SK-N-SH (cell line): ENCODE data around the gene MORN3. TPM values are rescaled to one million over a fixed set of nuclear protein-coding genes. Genes with fewer than 3 reads are reported as not detected.

Source experiments
- CTCF ChIA-PET: fragments of 300-600, 350-600 bp; formaldehyde crosslinking; extraction: SDS; loops from one replicate; lab custom pipeline; 2021; lab: Yijun Ruan, JAX
- POLR2A ChIA-PET: fragments of 350-600 bp; sonication (Branson Sonifier 250); formaldehyde crosslinking; extraction: SDS; loops from one replicate; lab custom pipeline; 2020; ENCODE audit warnings: antibody characterized with exemption, inconsistent platforms; lab: Yijun Ruan, JAX
- DNase-seq: peaks from one replicate; pipeline ENCODE4 v3.0.0; 2012
- H2AFZ ChIP-seq: fragments of 200-600 bp; sonication (generic); 2 replicates; pipeline ENCODE4 v1.8.1; 2016; ENCODE audit warnings: antibody characterized with exemption, mild to moderate bottlenecking, low read depth
- H3F3A ChIP-seq: fragments of 200-600 bp; sonication (generic); replicated peaks from 2 replicates; pipeline ENCODE3; 2016; ENCODE audit warnings: antibody characterized with exemption, mild to moderate bottlenecking; ENCODE audit not compliant: insufficient read depth
- H3K27ac ChIP-seq, 2 experiments: fragments of 200-500 bp in 1 of 2; fragments of 200-600 bp in 1 of 2; sonication (Bioruptor generic) in 1 of 2; sonication (generic), shearing (Covaris generic) in 1 of 2; 2 replicates each; pipeline versions ENCODE4 v1.5.1 to v1.6.1; 2014 to 2016; ENCODE audit warnings: low read depth in 2 of 2, inconsistent platforms in 1 of 2, low read length in 1 of 2, mild to moderate bottlenecking in 1 of 2, mixed read lengths in 1 of 2
- H3K27me3 ChIP-seq: fragments of 200-600 bp; sonication (generic), shearing (Covaris generic); 2 replicates; pipeline ENCODE4 v1.6.1; 2016; ENCODE audit warnings: mixed run types; ENCODE audit not compliant: insufficient read depth
- H3K36me3 ChIP-seq, 2 experiments: fragments of 200-500 bp in 1 of 2; fragments of 200-600 bp in 1 of 2; sonication (Bioruptor generic) in 1 of 2; sonication (generic) in 1 of 2; replicated peaks in 1 of 2; 2 replicates each; pipeline versions ENCODE3 to v1.5.1; 2014 to 2016; ENCODE audit warnings: low read length in 1 of 2, mild to moderate bottlenecking in 1 of 2; ENCODE audit not compliant: insufficient read depth in 2 of 2, control insufficient read depth in 1 of 2
- H3K4me1 ChIP-seq, 2 experiments: fragments of 200-500 bp in 1 of 2; fragments of 200-600 bp in 1 of 2; sonication (Bioruptor generic) in 1 of 2; sonication (generic), shearing (Covaris generic) in 1 of 2; 2 replicates each; pipeline versions ENCODE4 v1.5.1 to v1.6.1; 2014 to 2016; ENCODE audit warnings: low read depth in 1 of 2, low read length in 1 of 2, mixed run types in 1 of 2; ENCODE audit not compliant: insufficient read depth in 2 of 2, control insufficient read depth in 1 of 2
- H3K4me2 ChIP-seq: fragments of 200-600 bp; sonication (generic), shearing (Covaris generic); 2 replicates; pipeline ENCODE4 v1.6.1; 2017; ENCODE audit warnings: mixed run types
- H3K4me3 ChIP-seq, 2 experiments: fragments of 200-500 bp in 1 of 2; fragments of 200-600 bp in 1 of 2; sonication (Bioruptor generic) in 1 of 2; sonication (generic), shearing (Covaris generic) in 1 of 2; 2 replicates each; pipeline versions ENCODE4 v1.5.1 to v1.8.1; 2014 to 2016; ENCODE audit warnings: low read depth in 2 of 2, inconsistent platforms in 1 of 2, low read length in 1 of 2, mild to moderate bottlenecking in 1 of 2, mixed read lengths in 1 of 2, moderate library complexity in 1 of 2
- H3K79me2 ChIP-seq: fragments of 200-600 bp; sonication (generic); 2 replicates; pipeline ENCODE4 v1.8.1; 2017; ENCODE audit warnings: mild to moderate bottlenecking; ENCODE audit not compliant: insufficient read depth
- H3K9ac ChIP-seq: fragments of 200-600 bp; sonication (generic); 2 replicates; pipeline ENCODE4 v1.6.1; 2017; ENCODE audit warnings: mixed run types
- H3K9me2 ChIP-seq: fragments of 200-600 bp; sonication (generic); 2 replicates; pipeline ENCODE4 v1.6.1; 2017; ENCODE audit warnings: mixed run types
- H3K9me3 ChIP-seq: fragments of 200-600 bp; sonication (generic); 2 replicates; pipeline ENCODE4 v1.6.1; 2017; ENCODE audit warnings: mixed run types, mild to moderate bottlenecking, moderate library complexity
- H4K20me1 ChIP-seq: fragments of 200-600 bp; sonication (generic); 2 replicates; pipeline ENCODE4 v1.6.1; 2017; ENCODE audit warnings: mild to moderate bottlenecking, mixed run types; ENCODE audit not compliant: insufficient read depth
- CTCF ChIP-seq: fragments of 200-600 bp; sonication (generic); IDR thresholded peaks from 2 replicates; pipeline ENCODE4 v1.6.1; 2017; ENCODE audit warnings: antibody characterized with exemption, mild to moderate bottlenecking, moderate library complexity
- GABPA ChIP-seq: IDR thresholded peaks from 2 replicates; pipeline ENCODE4 v1.4.0; 2012; ENCODE audit warnings: low read depth, mild to moderate bottlenecking
- JUND ChIP-seq: IDR thresholded peaks from 2 replicates; pipeline ENCODE4 v1.4.0; 2012
- MXI1 ChIP-seq: IDR thresholded peaks from 2 replicates; pipeline ENCODE4 v1.6.1; 2012; ENCODE audit warnings: mild to moderate bottlenecking, low read depth, low read length, improper control_type of control experiment
- NFIC ChIP-seq: IDR thresholded peaks from 2 replicates; pipeline ENCODE4 v1.4.0; 2012; ENCODE audit warnings: borderline replicate concordance
- NRF1 ChIP-seq: IDR thresholded peaks from 2 replicates; pipeline ENCODE4 v1.6.1; 2012; ENCODE audit warnings: low read depth, mild to moderate bottlenecking, low read length
- POLR2AphosphoS5 ChIP-seq: IDR thresholded peaks from 2 replicates; pipeline ENCODE4 v1.6.1; 2012; ENCODE audit warnings: low read depth, low read length
- REST ChIP-seq: IDR thresholded peaks from 2 replicates; pipeline ENCODE4 v1.6.1; 2012; ENCODE audit warnings: mild to moderate bottlenecking, low read depth, low read length, moderate library complexity
- SIN3A ChIP-seq: IDR thresholded peaks from 2 replicates; pipeline ENCODE4 v1.6.1; 2012; ENCODE audit warnings: low read depth, mild to moderate bottlenecking, low read length, moderate library complexity, borderline replicate concordance
- SMC3 ChIP-seq: IDR thresholded peaks from 2 replicates; pipeline ENCODE4 v1.6.1; 2012; ENCODE audit warnings: low read depth, low read length, improper control_type of control experiment
- TAF1 ChIP-seq: IDR thresholded peaks from 2 replicates; pipeline ENCODE4 v1.6.1; 2012; ENCODE audit warnings: low read depth, mild to moderate bottlenecking, low read length, moderate library complexity, borderline replicate concordance
- YY1 ChIP-seq: IDR thresholded peaks from 2 replicates; pipeline ENCODE4 v1.4.0; 2012; ENCODE audit warnings: low read depth, mild to moderate bottlenecking
- WGBS: methylation state at CpG from one replicate; pipeline ENCODE4 v1.1.6; 2017; ENCODE audit warnings: low lambda C conversion rate; 5-methylcytosine and 5-hydroxymethylcytosine counted together
- polyA plus RNA-seq, 3 experiments: library from polyadenylated mRNA; depleted of rRNA; stranded (reverse); fragments of >200 nt; gene quantifications; 2 replicates each; pipeline ENCODE4 v1.2.3, GENCODE V29; 2012
- TF ChIP-seq, protein P1 (sequence below): IDR thresholded peaks from 2 replicates; pipeline ENCODE4 v1.4.0; 2012; ENCODE audit warnings: low read depth

Gene MORN3
- polyA plus RNA-seq, 1 of the 3 experiments (the other 2 are of a cell fraction) = 2.7 TPM

DNA sequence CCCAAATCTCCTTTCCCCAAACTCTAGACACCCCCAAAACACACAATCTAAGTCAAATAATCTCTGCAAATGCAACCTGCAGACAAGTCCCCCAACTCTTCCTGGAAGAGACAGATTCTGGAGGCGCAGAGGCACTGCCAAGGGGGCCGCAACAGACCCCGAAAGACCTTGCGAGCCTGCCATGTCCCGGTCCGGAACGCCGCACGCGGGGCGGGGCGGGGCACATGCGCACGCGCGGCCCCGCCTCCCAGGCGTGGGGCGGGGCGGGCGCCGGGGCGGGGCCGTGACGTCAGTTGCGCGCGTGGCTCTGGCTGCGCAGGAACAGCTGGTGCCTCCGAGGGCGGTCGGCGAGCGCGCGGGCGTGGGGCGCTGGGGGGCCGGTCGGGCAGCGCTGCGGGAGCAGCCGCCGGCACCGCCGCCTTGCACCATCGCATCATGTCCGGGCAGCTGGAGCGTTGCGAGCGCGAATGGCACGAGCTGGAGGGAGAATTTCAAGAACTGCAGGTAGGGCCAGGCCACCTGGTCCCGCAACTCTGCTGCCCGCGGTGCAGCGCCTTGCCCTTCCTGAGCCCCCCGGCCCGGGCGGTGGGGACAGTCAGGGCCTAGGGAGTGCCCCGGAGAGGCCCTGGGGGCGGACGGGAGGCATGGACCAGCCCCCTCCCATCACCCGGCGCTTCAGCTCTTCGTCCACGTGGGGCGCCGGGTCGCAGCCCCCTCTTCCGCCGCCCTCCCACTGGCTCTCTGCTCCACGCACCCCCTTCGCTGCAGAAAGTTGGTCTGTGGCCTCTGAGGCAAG lies 43.2 kb upstream of the MORN3 start, which contains the start of gene TMEM120B:
TMEM120B (plus strand) TSS at position 292 of the 796 bp plus-strand sequence; CDS start at position 436, 144 bp downstream.
- Histone ChIP-seq H3K79me2 (peaks cover 36% of the 10 kb centered on the region), H3K4me1 (peaks cover 6 to 8% of the 10 kb centered on the region in 2 experiments; a peak in 2 of 4 replicates), H3K4me3 (peak within 1 kb of the TSS; percentile 76 to 97), H3K9me3 (no peaks in the 10 kb centered on the region), H3K9me2 (no peaks in the 10 kb centered on the region), H2AFZ (peak within 1 kb of the TSS; percentile 89), H3K27ac (peak within 1 kb of the TSS; percentile 64 to 72; a peak in 3 of 4 replicates)
- POLR2A ChIA-PET = interaction anchor here (1.3 to 2.1 kb wide), 4 partner anchors 55 to 176 kb away, joined by 3 to 15 read pairs (median 7); partner anchors contain the start of genes PSMD9 and RHOF
- TF ChIP-seq TAF1 (peak; percentile 41), SMC3 (0 out of 2 replicates have a peak, but pooled peaks have one; percentile 1), GABPA (no peak), YY1 (peak; percentile 76), POLR2AphosphoS5 (peak; percentile 94), NRF1 (peak; percentile 85), MXI1 (peak; percentile 95), REST (0 out of 2 replicates have a peak, but pooled peaks have one; percentile 13), CTCF (peak; percentile 24; the same call in 1 of the 2 replicates), JUND (no peak), NFIC (no peak), SIN3A (peak; percentile 67; the same call in 1 of the 2 replicates)
- TF ChIP-seq, protein P1, sequence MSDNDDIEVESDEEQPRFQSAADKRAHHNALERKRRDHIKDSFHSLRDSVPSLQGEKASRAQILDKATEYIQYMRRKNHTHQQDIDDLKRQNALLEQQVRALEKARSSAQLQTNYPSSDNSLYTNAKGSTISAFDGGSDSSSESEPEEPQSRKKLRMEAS = peak; percentile 70; the same call in 1 of the 2 replicates
- TF ChIP-seq, all 33 proteins: peak for 10
- peak within 1 kb of the TSS; percentile 76 for H3K9ac ChIP-seq
- H3F3A ChIP-seq = peaks cover 5% of the 10 kb centered on the region
- peak; percentile 98 for DNase-seq
- H3K4me2 ChIP-seq = peak within 1 kb of the TSS; percentile 99
- CTCF ChIA-PET = interaction anchor here (0.6 to 4.9 kb wide), 19 partner anchors 15 to 160 kb away, joined by 3 to 46 read pairs (median 3); partner anchors contain the start of gene RHOF
- H4K20me1 ChIP-seq = no peaks in the 10 kb centered on the region
- WGBS = 0% methylated on average over 6 of the region's 74 CpGs
- H3K27me3 ChIP-seq = no peaks in the 10 kb centered on the region
- H3K36me3 ChIP-seq = no peaks in the 10 kb centered on the region
